ENCODE data around the gene PRRG4.

PRRG4 gene

DNA sequence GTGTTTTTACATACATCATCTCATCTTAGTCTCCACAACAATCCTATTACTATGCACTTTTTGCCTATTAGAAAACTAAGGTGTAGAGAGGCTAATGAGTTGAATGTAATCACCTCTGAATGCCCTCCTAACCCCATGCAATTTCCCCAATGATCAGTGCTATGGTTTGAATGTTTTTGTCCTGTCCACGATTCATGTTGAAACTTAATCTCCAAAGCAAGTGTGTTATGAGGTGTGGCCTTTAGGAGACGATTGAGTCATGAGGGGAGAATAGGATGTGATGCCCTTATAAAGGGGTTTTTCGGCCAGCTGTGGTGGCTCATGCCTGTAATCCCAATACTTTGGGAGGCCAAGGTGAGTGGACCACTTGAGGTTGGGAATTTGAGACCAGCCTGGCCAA lies 33.3 kb upstream of the PRRG4 start:
- Histone ChIP-seq H4K20me1 (ENCODE audit: insufficient read depth) (no peaks in the 10 kb centered on the region), H3K4me1 (ENCODE audit: low read depth, poor library complexity, severe bottlenecking) (peaks cover 5% of the 10 kb centered on the region), H3K4me3 (IDR thresholded peaks at IDR 0.05; ENCODE audit: insufficient read depth, low read depth, low read length) (no peak overlapping the region), H3K79me2 (ENCODE audit: insufficient read depth, low read depth) (no peaks in the 10 kb centered on the region), H3K27ac (no peak overlapping the region), H3K4me2 (no peak overlapping the region), H2AFZ (ENCODE audit: low read depth) (no peak overlapping the region), H3K9ac (no peak overlapping the region), H3K27me3 (ENCODE audit: insufficient read depth, low read depth) (no peaks in the 10 kb centered on the region), H3K36me3 (ENCODE audit: insufficient read depth) (no peaks in the 10 kb centered on the region)
- TF ChIP-seq, protein P1, sequence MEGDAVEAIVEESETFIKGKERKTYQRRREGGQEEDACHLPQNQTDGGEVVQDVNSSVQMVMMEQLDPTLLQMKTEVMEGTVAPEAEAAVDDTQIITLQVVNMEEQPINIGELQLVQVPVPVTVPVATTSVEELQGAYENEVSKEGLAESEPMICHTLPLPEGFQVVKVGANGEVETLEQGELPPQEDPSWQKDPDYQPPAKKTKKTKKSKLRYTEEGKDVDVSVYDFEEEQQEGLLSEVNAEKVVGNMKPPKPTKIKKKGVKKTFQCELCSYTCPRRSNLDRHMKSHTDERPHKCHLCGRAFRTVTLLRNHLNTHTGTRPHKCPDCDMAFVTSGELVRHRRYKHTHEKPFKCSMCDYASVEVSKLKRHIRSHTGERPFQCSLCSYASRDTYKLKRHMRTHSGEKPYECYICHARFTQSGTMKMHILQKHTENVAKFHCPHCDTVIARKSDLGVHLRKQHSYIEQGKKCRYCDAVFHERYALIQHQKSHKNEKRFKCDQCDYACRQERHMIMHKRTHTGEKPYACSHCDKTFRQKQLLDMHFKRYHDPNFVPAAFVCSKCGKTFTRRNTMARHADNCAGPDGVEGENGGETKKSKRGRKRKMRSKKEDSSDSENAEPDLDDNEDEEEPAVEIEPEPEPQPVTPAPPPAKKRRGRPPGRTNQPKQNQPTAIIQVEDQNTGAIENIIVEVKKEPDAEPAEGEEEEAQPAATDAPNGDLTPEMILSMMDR (conservative IDR thresholded peaks at IDR 0.05; ENCODE audit: low read depth, low read length) = no peak

- no peaks in the 10 kb centered on the region for H3K36me3 ChIP-seq (ENCODE audit: insufficient read depth)
- no peaks in the 10 kb centered on the region for H3K27me3 ChIP-seq (ENCODE audit: insufficient read depth, low read depth)
- TF ChIP-seq, protein P1 (conservative IDR thresholded peaks at IDR 0.05; ENCODE audit: low read depth, low read length) = peak; percentile 89
- no peak overlapping the region for H3K27ac ChIP-seq
- no peaks in the 10 kb centered on the region for H3K79me2 ChIP-seq (ENCODE audit: insufficient read depth, low read depth)
- H3K4me3 ChIP-seq (IDR thresholded peaks at IDR 0.05; ENCODE audit: insufficient read depth, low read depth, low read length) = no peak overlapping the region
- H4K20me1 ChIP-seq (ENCODE audit: insufficient read depth) = no peaks in the 10 kb centered on the region
- H3K4me2 ChIP-seq = no peak overlapping the region
- no peak overlapping the region for H2AFZ ChIP-seq (ENCODE audit: low read depth)
- no peak overlapping the region for H3K9ac ChIP-seq
- H3K4me1 ChIP-seq (ENCODE audit: low read depth, poor library complexity, severe bottlenecking) = no peaks in the 10 kb centered on the region
These were observed 20.4 kb upstream of the PRRG4 start for GRCh38 chr11:32809313-32809712.

GRCh38 chr11:32817181-32817851 lies 12.4 kb upstream of the PRRG4 start:
- no peaks in the 10 kb centered on the region for H3K36me3 ChIP-seq (ENCODE audit: insufficient read depth)
- H2AFZ ChIP-seq (ENCODE audit: low read depth) = no peak overlapping the region
- TF ChIP-seq, protein P1 (conservative IDR thresholded peaks at IDR 0.05; ENCODE audit: low read depth, low read length) = no peak
- peaks cover 5% of the 10 kb centered on the region for H3K4me1 ChIP-seq (ENCODE audit: low read depth, poor library complexity, severe bottlenecking)
- H3K27me3 ChIP-seq (ENCODE audit: insufficient read depth, low read depth) = no peaks in the 10 kb centered on the region
- no peak overlapping the region for H3K27ac ChIP-seq
- H3K79me2 ChIP-seq (ENCODE audit: insufficient read depth, low read depth) = no peaks in the 10 kb centered on the region
- no peaks in the 10 kb centered on the region for H4K20me1 ChIP-seq (ENCODE audit: insufficient read depth)
- no peak overlapping the region for H3K9ac ChIP-seq
- no peak overlapping the region for H3K4me3 ChIP-seq (IDR thresholded peaks at IDR 0.05; ENCODE audit: insufficient read depth, low read depth, low read length)
- no peak overlapping the region for H3K4me2 ChIP-seq

DNA sequence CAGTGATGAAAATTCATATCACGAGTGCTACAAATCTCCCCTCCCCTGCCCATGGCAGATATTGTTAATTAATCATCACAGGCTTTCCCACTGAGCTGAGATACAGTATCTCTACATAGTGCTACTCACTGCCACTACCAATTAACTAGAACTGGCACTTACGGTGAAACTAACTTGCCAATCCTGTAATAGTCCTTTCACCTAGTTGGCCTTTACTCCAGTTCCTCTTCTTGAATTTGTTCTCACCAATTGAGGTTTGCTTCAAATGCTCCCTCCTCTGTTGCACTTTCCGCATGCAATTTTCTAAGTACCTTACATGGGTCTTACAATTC lies 11.9 kb upstream of the PRRG4 start:
- peaks cover 7% of the 10 kb centered on the region for H3K4me1 ChIP-seq (ENCODE audit: low read depth, poor library complexity, severe bottlenecking)
- H2AFZ ChIP-seq (ENCODE audit: low read depth) = no peak overlapping the region
- no peaks in the 10 kb centered on the region for H3K36me3 ChIP-seq (ENCODE audit: insufficient read depth)
- H4K20me1 ChIP-seq (ENCODE audit: insufficient read depth) = no peaks in the 10 kb centered on the region
- no peaks in the 10 kb centered on the region for H3K79me2 ChIP-seq (ENCODE audit: insufficient read depth, low read depth)
- H3K4me2 ChIP-seq = no peak overlapping the region
- no peaks in the 10 kb centered on the region for H3K27me3 ChIP-seq (ENCODE audit: insufficient read depth, low read depth)
- TF ChIP-seq, protein P1 (conservative IDR thresholded peaks at IDR 0.05; ENCODE audit: low read depth, low read length) = no peak
- no peak overlapping the region for H3K27ac ChIP-seq
- H3K4me3 ChIP-seq (IDR thresholded peaks at IDR 0.05; ENCODE audit: insufficient read depth, low read depth, low read length) = no peak overlapping the region
- no peak overlapping the region for H3K9ac ChIP-seq

Measured in KMS-11 (cell line).